Measurements from ENCODE around the gene GPATCH4. TPM values are rescaled to one million over a fixed set of nuclear protein-coding genes. Genes with fewer than 3 reads are reported as not detected.

Gene GPATCH4
- total and polyA plus RNA-seq, 2 donors (not counting 1 experiment from before 2014, with no cell fraction given): 12.2 to 23.6 TPM

DNA sequence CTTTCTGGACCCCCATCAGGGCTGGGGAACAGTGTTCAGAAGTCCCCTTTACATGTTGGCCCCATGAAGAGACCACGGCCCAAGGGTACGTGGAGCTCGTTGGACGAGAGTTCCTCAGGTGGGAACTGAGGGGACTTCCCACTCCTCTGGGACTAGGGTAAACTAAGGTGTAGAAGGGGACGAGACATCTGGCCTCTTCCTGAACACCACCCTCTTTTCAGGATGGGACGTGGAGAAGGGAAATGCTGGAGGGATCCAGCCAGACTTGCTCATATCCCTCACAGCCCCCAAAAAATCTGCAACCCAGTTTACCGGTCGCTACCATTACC lies 7.7 kb downstream of the GPATCH4 start:
- H3K4me1 ChIP-seq (ENCODE audit: control insufficient read depth, extremely low read depth, insufficient read depth, low read length): no peaks in the 10 kb centered on the region
- H3K9me3 ChIP-seq (ENCODE audit: control insufficient read depth, insufficient read depth, low read depth, low read length): no peaks in the 10 kb centered on the region
- no peak overlapping the region for H3K4me2 ChIP-seq (ENCODE audit: extremely low read depth, insufficient read depth, low read length)
- H3K36me3 ChIP-seq (ENCODE audit: control insufficient read depth, insufficient read depth, low read length): peaks cover 22% of the 10 kb centered on the region
- H3K4me3 ChIP-seq (replicated peaks in 1 of 4; ENCODE audit: control extremely low read depth in 1 of 4, insufficient read depth in 1 of 4, low read depth in 3 of 4, low read length in 4 of 4): no peak overlapping the region
- H2AFZ ChIP-seq (ENCODE audit: low read length): no peak overlapping the region
- no peak overlapping the region for H3K9ac ChIP-seq (ENCODE audit: insufficient read depth, low read length)
- no peak for DNase-seq (ENCODE audit: low read depth in 2 of 2)
- H3K27me3 ChIP-seq (ENCODE audit: control insufficient read depth, insufficient read depth, low read length): no peaks in the 10 kb centered on the region
- H4K20me1 ChIP-seq (ENCODE audit: control insufficient read depth, extremely low read depth, insufficient read depth, low read length): no peaks in the 10 kb centered on the region
- no peak for TF ChIP-seq EZH2 (IDR thresholded peaks at IDR 0.05; ENCODE audit: low read length, missing control alignments)
- TF ChIP-seq, protein P1, sequence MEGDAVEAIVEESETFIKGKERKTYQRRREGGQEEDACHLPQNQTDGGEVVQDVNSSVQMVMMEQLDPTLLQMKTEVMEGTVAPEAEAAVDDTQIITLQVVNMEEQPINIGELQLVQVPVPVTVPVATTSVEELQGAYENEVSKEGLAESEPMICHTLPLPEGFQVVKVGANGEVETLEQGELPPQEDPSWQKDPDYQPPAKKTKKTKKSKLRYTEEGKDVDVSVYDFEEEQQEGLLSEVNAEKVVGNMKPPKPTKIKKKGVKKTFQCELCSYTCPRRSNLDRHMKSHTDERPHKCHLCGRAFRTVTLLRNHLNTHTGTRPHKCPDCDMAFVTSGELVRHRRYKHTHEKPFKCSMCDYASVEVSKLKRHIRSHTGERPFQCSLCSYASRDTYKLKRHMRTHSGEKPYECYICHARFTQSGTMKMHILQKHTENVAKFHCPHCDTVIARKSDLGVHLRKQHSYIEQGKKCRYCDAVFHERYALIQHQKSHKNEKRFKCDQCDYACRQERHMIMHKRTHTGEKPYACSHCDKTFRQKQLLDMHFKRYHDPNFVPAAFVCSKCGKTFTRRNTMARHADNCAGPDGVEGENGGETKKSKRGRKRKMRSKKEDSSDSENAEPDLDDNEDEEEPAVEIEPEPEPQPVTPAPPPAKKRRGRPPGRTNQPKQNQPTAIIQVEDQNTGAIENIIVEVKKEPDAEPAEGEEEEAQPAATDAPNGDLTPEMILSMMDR (conservative IDR thresholded peaks at IDR 0.05 in 1 of 2, IDR thresholded peaks at IDR 0.05 in 1 of 2; ENCODE audit: low read depth in 1 of 2, low read length in 2 of 2): no peak
- H3K27ac ChIP-seq (ENCODE audit: insufficient read depth, low read length): no peak overlapping the region
- H3K79me2 ChIP-seq (ENCODE audit: control insufficient read depth, insufficient read depth, low read length): peaks cover 3% of the 10 kb centered on the region

DNA sequence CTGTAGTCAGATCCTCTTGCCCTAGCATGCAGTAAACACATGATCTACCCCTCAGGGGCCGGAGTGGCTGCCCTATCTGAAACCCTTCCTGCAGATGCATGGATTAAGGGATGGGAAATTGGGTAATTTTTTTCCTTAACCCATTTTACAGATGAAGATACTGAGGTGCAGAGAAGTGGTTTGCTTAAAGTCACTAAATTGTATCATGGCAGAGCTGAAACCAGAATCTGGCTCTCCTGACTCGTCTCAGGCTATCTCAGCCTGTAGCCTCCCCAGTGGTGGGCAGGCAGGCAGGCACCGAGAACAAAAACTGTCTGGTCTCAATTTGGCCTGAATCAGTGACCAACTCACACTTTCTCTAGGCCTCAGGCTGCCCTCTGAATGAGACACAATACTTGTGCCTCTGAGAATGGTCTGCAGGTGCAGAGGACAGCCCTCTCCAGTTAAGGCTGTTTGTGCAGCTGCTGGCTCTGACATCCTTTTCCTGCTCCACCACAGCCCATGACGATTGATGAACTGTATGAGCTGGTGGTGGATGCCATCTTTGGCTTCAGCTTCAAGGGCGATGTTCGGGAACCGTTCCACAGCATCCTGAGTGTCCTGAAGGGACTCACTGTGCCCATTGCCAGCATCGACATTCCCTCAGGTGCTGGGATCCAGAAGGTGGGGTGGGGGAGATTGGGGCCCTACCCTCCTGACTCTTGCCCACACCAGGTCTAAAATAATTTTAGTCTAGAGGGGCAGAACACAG lies 8.2 kb downstream of the GPATCH4 start:
- peak in 1 of 2 donors; percentile 0 for DNase-seq (ENCODE audit: low read depth in 2 of 2)
- no peaks in the 10 kb centered on the region for H3K4me1 ChIP-seq (ENCODE audit: control insufficient read depth, extremely low read depth, insufficient read depth, low read length)
- H3K9ac ChIP-seq (ENCODE audit: insufficient read depth, low read length): no peak overlapping the region
- peaks cover 3% of the 10 kb centered on the region for H3K79me2 ChIP-seq (ENCODE audit: control insufficient read depth, insufficient read depth, low read length)
- no peak overlapping the region for H3K27ac ChIP-seq (ENCODE audit: insufficient read depth, low read length)
- TF ChIP-seq, protein P1 (conservative IDR thresholded peaks at IDR 0.05 in 1 of 2, IDR thresholded peaks at IDR 0.05 in 1 of 2; ENCODE audit: low read depth in 1 of 2, low read length in 2 of 2): no peak
- TF ChIP-seq EZH2 (IDR thresholded peaks at IDR 0.05; ENCODE audit: low read length, missing control alignments): no peak
- H3K4me3 ChIP-seq (replicated peaks in 1 of 4; ENCODE audit: control extremely low read depth in 1 of 4, insufficient read depth in 1 of 4, low read depth in 3 of 4, low read length in 4 of 4): no peak overlapping the region
- no peaks in the 10 kb centered on the region for H3K9me3 ChIP-seq (ENCODE audit: control insufficient read depth, insufficient read depth, low read depth, low read length)
- no peaks in the 10 kb centered on the region for H4K20me1 ChIP-seq (ENCODE audit: control insufficient read depth, extremely low read depth, insufficient read depth, low read length)
- H2AFZ ChIP-seq (ENCODE audit: low read length): no peak overlapping the region
- H3K4me2 ChIP-seq (ENCODE audit: extremely low read depth, insufficient read depth, low read length): no peak overlapping the region
- H3K27me3 ChIP-seq (ENCODE audit: control insufficient read depth, insufficient read depth, low read length): no peaks in the 10 kb centered on the region
- peaks cover 22% of the 10 kb centered on the region for H3K36me3 ChIP-seq (ENCODE audit: control insufficient read depth, insufficient read depth, low read length)

DNA sequence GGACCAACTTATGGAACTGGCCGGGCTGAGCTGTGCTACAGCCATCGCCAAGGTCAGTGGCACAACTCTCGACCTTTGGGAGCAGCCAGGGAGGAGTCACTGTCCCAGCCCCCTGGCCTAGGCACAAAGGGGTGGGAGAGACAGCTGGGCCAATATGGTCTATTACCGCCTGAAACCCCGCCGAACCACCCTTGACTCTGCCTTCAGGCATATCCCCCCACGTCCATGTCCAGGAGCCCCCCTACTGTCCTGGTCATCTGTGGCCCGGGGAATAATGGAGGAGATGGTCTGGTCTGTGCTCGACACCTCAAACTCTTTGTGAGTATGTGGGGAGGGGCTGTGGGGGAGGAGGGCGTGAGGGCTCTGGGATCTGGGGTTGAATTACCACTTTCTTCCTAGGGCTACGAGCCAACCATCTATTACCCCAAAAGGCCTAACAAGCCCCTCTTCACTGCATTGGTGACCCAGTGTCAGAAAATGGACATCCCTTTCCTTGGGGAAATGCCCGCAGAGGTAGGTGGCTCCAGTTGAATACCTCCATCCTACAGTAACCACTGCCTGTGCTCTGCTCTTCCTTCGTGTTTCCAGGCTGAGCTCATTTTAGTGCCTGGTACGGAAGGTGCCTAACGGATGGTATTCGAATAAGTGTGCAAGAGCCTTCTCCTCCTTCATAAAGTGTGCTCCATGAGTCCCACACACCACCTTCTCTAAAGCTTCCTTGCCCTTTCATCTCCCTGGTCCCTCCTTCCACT lies 8.9 kb downstream of the GPATCH4 start:
- peak overlapping the region; percentile 13 for H3K27ac ChIP-seq (ENCODE audit: insufficient read depth, low read length)
- DNase-seq (ENCODE audit: low read depth in 2 of 2): peak in 1 of 2 donors; percentile 2

More for the DNA sequence above, 8.9 kb downstream of the GPATCH4 start:
- Histone ChIP-seq H4K20me1 (ENCODE audit: control insufficient read depth, extremely low read depth, insufficient read depth, low read length) (no peaks in the 10 kb centered on the region), H3K4me1 (ENCODE audit: control insufficient read depth, extremely low read depth, insufficient read depth, low read length) (no peaks in the 10 kb centered on the region), H3K27me3 (ENCODE audit: control insufficient read depth, insufficient read depth, low read length) (no peaks in the 10 kb centered on the region), H3K79me2 (ENCODE audit: control insufficient read depth, insufficient read depth, low read length) (peaks cover 3% of the 10 kb centered on the region), H3K9ac (ENCODE audit: insufficient read depth, low read length) (peak overlapping the region; percentile 78), H2AFZ (ENCODE audit: low read length) (no peak overlapping the region), H3K4me2 (ENCODE audit: extremely low read depth, insufficient read depth, low read length) (peak overlapping the region; percentile 88), H3K9me3 (ENCODE audit: control insufficient read depth, insufficient read depth, low read depth, low read length) (no peaks in the 10 kb centered on the region), H3K36me3 (ENCODE audit: control insufficient read depth, insufficient read depth, low read length) (peaks cover 21% of the 10 kb centered on the region), H3K4me3 (replicated peaks in 1 of 4; ENCODE audit: control extremely low read depth in 1 of 4, insufficient read depth in 1 of 4, low read depth in 3 of 4, low read length in 4 of 4) (peak overlapping the region; percentile 71 to 89 (median 76))
- TF ChIP-seq, protein P1 (conservative IDR thresholded peaks at IDR 0.05 in 1 of 2, IDR thresholded peaks at IDR 0.05 in 1 of 2; ENCODE audit: low read depth in 1 of 2, low read length in 2 of 2): no peak
- TF ChIP-seq EZH2 (IDR thresholded peaks at IDR 0.05; ENCODE audit: low read length, missing control alignments): no peak
